GM19468 (cell line): ENCODE results near the gene FAM78A.

ENCODE experiments used
- ATAC-seq: cut with Tn5 transposase; IDR thresholded peaks from one replicate; pipeline ENCODE4 v1.9.1; 2021; ENCODE audit warnings: mild to moderate bottlenecking, moderate library complexity, moderate number of reproducible peaks; ENCODE audit not compliant: unreplicated experiment; ENCODE audit errors: extremely low read depth

Gene FAM78A

GRCh38 chr9:131303381-131304321 is 27.3 kb upstream of the FAM78A start:
- ATAC-seq: no peak

GRCh38 chr9:131302244-131303075 is 26.1 kb upstream of the FAM78A start:
- ATAC-seq: no peak

GRCh38 chr9:131300444-131300843 is 24.1 kb upstream of the FAM78A start:
- no peak for ATAC-seq

- no peak for ATAC-seq
Observed at GRCh38 chr9:131299961-131300347, 23.6 kb upstream of the FAM78A start.

- no peak for ATAC-seq
Observed at GRCh38 chr9:131299346-131299960, 23.1 kb upstream of the FAM78A start.

- no peak for ATAC-seq
Observed at GRCh38 chr9:131298816-131299215, 22.5 kb upstream of the FAM78A start.

GRCh38 chr9:131298341-131298740 is 22.0 kb upstream of the FAM78A start:
- ATAC-seq: no peak

- ATAC-seq: no peak
Observed at GRCh38 chr9:131297903-131298302, 21.6 kb upstream of the FAM78A start.

- no peak for ATAC-seq
Observed at GRCh38 chr9:131296906-131297500, 20.7 kb upstream of the FAM78A start.

- no peak for ATAC-seq
Observed at GRCh38 chr9:131296460-131296859, 20.1 kb upstream of the FAM78A start.

- ATAC-seq: no peak
Observed at GRCh38 chr9:131292937-131293336, 16.6 kb upstream of the FAM78A start.

GRCh38 chr9:131291795-131292315 is 15.5 kb upstream of the FAM78A start:
- ATAC-seq: no peak

GRCh38 chr9:131290767-131291370 is 14.6 kb upstream of the FAM78A start:
- ATAC-seq: no peak

- ATAC-seq: no peak
Observed at GRCh38 chr9:131290036-131290766, 13.9 kb upstream of the FAM78A start.

- no peak for ATAC-seq
Observed at GRCh38 chr9:131289301-131290035, 13.2 kb upstream of the FAM78A start, which contains the start of gene PLPP7. PLPP7 (plus strand) TSS chr9:131289723; CDS start chr9:131289998, 275 bp downstream.

GRCh38 chr9:131288217-131288616 is 11.9 kb upstream of the FAM78A start:
- ATAC-seq: no peak

- no peak for ATAC-seq
Observed at GRCh38 chr9:131287359-131287758, 11.0 kb upstream of the FAM78A start.

GRCh38 chr9:131284856-131285255 is 8.5 kb upstream of the FAM78A start:
- no peak for ATAC-seq
